GM23338 (cell line): ENCODE measurements around the gene CPAMD8.

Source experiments
- EZH2phosphoT487 ChIP-seq: fragments of 200-600 bp; sonication (generic); IDR thresholded peaks from one replicate; pipeline ENCODE4 v1.8.1; 2018; ENCODE audit warnings: antibody characterized with exemption; ENCODE audit not compliant: unreplicated experiment
- POLR2AphosphoS5 ChIP-seq: IDR thresholded peaks from 2 replicates; pipeline ENCODE4 v1.6.1; 2016; ENCODE audit warnings: antibody characterized with exemption, low read depth
- TF ChIP-seq, protein P1 (sequence below), 2 experiments: fragments of 200-600 bp in 1 of 2; sonication (generic) in 1 of 2; conservative IDR thresholded peaks; 2 replicates each; pipeline versions ENCODE4 v1.5.1 to v1.6.1; 2016 to 2017; ENCODE audit warnings: antibody characterized with exemption in 2 of 2, low read depth in 2 of 2, mild to moderate bottlenecking in 2 of 2, moderate library complexity in 1 of 2

DNA sequence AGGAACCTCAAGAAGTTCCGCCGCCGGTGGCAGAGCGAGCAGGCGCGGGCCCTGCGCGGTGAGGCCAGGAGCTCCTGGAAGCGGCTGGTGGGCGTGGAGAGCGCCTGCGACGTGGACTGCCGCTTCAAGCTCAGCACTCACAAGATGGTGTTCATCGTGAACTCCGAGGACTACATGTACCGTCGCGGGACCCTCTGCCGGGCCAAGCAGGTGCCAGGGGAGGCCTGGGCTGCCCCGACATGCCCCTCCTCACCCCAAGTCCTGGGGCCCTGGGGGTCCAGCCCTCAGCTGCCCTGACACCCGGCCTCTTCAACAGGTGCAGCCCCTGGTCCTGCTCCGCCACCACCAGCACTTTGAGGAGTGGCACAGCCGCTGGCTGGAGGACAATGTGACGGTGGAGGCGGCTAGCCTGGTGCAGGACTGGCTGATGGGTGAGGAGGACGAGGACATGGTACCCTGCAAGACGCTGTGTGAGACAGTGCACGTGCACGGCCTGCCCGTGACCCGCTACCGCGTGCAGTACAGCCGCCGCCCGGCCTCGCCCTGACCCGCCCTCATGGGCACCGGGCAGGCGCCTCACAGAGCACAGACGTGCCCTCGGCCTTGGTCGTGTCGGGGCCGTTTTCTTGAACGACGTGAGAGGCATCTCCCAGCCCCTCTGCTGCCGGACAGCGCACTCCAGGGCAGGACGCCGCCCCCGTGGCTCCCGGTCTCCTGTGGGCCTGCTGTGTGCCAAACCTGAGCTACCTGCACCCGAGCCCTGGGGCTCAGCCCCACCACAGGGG lies 148.2 kb downstream of the CPAMD8 start:
- no peak for TF ChIP-seq POLR2AphosphoS5
- no peak for TF ChIP-seq EZH2phosphoT487
- TF ChIP-seq, protein P1, sequence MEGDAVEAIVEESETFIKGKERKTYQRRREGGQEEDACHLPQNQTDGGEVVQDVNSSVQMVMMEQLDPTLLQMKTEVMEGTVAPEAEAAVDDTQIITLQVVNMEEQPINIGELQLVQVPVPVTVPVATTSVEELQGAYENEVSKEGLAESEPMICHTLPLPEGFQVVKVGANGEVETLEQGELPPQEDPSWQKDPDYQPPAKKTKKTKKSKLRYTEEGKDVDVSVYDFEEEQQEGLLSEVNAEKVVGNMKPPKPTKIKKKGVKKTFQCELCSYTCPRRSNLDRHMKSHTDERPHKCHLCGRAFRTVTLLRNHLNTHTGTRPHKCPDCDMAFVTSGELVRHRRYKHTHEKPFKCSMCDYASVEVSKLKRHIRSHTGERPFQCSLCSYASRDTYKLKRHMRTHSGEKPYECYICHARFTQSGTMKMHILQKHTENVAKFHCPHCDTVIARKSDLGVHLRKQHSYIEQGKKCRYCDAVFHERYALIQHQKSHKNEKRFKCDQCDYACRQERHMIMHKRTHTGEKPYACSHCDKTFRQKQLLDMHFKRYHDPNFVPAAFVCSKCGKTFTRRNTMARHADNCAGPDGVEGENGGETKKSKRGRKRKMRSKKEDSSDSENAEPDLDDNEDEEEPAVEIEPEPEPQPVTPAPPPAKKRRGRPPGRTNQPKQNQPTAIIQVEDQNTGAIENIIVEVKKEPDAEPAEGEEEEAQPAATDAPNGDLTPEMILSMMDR (conservative IDR thresholded peaks at IDR 0.05; ENCODE audit: low read depth in 2 of 2), result no peak
